ENCODE results near the gene SHC1.

The SHC1 gene

DNA sequence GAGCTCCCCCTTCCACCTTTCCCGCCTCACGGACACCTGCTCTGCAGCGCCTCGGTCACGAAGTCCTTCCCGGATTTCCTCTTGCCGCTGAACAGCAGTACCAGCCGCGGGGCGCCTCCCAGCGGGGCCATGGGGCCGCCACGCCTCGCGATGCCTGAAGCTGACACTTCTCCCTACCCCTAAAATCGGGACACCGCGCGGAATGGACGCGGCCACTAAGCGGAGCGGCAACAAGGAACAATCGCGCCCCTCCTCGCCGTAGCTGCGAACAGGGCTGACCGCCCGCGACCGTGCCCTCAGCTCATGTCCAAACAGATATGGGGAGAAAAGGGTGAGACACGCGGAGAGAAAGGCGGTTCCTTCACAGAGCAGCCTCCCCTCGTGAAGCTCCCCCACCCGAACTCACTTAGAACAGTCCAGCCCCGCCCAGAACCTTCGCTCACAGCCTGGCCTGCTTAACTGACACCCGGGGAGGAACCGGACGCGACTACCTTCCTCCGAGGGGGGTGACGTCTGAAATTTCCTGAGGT, 33.9 kb downstream of the SHC1 start, which contains the start of gene PMVK:
PMVK (minus strand) TSS at position 165 of the 530 bp plus-strand sequence; CDS start at position 131, 34 bp downstream.
- peak; percentile 92 for DNase-seq (ENCODE audit: extremely low read depth, low read depth)

DNA sequence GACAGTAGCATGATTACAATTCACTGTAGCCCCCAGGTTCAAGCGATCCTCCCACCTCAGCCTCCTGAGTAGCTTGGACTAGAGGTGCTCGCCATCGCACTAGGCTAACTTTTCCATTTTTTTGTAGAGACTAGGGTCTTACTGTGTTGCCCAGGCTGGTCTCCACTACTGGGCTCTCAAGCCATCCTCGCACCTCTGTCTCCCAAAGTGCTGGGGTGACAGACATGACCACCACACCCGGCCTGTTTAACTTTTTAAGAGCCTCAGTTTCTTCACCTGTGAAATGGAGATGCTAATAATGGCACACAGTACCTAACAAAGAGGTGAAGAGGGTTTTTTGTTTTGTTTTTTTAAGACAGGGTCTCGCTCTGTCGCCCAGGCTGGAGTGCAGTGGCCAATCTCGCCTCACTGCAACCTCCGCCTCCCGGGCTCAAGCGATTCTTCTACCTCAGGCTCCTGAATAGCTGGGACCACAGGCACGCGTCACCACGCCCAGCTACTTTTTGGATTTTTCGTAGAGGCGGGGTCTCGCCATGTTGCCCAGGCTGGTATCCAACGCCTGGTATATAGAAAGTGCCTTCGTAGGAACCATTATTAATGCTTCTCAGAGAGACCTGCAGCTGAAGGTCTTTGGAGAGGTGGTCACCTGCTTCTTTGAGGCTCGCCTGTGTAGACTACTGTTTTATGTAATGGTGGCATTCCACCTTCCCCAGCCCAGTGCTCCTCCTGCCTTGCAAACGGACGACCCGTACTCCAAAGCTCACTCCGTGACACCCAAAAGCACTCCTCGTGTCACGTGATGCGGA, 34.6 kb downstream of the SHC1 start:
- DNase-seq (ENCODE audit: extremely low read depth, low read depth): no peak
- TF ChIP-seq, protein P1, sequence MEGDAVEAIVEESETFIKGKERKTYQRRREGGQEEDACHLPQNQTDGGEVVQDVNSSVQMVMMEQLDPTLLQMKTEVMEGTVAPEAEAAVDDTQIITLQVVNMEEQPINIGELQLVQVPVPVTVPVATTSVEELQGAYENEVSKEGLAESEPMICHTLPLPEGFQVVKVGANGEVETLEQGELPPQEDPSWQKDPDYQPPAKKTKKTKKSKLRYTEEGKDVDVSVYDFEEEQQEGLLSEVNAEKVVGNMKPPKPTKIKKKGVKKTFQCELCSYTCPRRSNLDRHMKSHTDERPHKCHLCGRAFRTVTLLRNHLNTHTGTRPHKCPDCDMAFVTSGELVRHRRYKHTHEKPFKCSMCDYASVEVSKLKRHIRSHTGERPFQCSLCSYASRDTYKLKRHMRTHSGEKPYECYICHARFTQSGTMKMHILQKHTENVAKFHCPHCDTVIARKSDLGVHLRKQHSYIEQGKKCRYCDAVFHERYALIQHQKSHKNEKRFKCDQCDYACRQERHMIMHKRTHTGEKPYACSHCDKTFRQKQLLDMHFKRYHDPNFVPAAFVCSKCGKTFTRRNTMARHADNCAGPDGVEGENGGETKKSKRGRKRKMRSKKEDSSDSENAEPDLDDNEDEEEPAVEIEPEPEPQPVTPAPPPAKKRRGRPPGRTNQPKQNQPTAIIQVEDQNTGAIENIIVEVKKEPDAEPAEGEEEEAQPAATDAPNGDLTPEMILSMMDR (IDR thresholded peaks at IDR 0.05; ENCODE audit: low read depth, low read length): no peak

More for the DNA sequence above, 33.9 kb downstream of the SHC1 start, which contains the start of gene PMVK:
- TF ChIP-seq, protein P1 (IDR thresholded peaks at IDR 0.05; ENCODE audit: low read depth, low read length): peak; percentile 32

DNA sequence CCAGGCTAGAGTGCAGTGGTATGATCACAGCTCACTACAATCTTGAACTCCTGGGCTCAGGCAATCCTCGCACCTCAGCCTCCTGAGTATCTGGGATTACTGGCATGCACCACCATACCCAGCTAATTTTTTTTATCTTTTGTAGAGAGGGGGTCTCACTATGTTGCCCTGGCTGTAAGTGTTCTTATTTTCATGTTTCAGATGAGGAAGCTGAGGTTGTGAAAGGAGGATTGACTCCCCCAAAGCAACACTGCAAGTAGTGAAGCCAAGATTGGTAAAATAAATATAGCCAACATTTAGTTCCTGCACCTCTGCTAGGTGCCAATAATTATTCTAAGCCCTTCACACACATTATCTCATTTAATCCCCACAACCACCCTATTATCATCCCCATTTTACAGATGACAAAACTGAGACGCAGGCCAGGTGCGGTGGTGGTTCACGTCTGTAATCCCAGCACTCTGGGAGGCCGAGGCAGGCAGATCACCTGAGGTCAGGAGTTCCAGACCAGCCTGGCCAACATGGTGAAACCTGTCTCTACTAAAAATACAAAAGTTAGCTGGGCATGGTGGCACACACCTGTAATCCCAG, 36.1 kb downstream of the SHC1 start:
- TF ChIP-seq, protein P1 (IDR thresholded peaks at IDR 0.05; ENCODE audit: low read depth, low read length): no peak

DNA sequence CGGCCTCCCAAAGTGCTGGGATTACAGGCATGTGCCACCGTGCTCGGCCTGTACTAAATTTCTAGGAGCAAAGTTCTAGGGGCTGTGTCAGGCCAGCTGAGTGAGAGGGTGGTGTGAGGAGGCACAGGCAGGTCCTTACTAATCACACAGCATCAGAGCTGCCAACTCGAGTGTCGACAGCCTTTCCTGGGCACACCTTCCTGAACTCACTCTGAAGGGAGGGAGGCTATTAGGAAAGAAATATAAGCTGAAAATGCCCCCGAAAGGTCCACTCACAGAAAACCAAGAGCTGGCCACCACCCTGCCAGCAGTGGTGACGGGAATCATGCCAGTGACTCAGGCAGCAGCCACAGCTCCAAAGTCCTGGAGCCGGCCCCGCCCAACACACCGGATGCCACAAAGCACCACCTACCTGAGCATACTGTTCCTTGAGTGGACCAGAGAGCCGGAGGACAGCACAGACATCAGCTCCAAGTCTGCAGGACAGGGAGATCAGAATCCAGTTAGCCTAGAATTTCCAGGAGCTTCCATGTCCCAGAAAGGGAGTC, 38.5 kb downstream of the SHC1 start:
- DNase-seq (ENCODE audit: extremely low read depth, low read depth): no peak
- TF ChIP-seq, protein P1 (IDR thresholded peaks at IDR 0.05; ENCODE audit: low read depth, low read length): no peak

More for the DNA sequence above, 36.1 kb downstream of the SHC1 start:
- no peak for DNase-seq (ENCODE audit: extremely low read depth, low read depth)

DNA sequence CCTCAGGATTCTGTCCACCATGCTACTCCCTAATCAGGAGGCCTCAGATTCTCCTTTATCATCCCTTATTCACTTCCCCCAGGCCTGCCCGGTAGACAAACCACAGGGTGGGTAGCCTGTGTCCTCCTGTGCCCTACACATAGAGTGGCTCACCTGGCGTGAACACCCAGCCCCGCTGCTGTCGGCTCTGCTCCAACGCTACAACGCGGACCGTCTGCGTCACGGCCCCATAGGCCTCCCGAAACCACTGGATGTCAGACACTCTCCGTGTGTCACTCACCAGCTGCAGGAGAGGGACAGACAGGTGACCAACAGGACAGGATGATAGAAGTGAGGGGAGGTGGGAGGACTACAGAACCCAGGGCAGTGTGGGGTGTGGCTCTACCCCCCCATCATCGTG, 44.3 kb downstream of the SHC1 start:
- TF ChIP-seq, protein P1 (IDR thresholded peaks at IDR 0.05; ENCODE audit: low read depth, low read length): no peak
- DNase-seq (ENCODE audit: extremely low read depth, low read depth): no peak

DNA sequence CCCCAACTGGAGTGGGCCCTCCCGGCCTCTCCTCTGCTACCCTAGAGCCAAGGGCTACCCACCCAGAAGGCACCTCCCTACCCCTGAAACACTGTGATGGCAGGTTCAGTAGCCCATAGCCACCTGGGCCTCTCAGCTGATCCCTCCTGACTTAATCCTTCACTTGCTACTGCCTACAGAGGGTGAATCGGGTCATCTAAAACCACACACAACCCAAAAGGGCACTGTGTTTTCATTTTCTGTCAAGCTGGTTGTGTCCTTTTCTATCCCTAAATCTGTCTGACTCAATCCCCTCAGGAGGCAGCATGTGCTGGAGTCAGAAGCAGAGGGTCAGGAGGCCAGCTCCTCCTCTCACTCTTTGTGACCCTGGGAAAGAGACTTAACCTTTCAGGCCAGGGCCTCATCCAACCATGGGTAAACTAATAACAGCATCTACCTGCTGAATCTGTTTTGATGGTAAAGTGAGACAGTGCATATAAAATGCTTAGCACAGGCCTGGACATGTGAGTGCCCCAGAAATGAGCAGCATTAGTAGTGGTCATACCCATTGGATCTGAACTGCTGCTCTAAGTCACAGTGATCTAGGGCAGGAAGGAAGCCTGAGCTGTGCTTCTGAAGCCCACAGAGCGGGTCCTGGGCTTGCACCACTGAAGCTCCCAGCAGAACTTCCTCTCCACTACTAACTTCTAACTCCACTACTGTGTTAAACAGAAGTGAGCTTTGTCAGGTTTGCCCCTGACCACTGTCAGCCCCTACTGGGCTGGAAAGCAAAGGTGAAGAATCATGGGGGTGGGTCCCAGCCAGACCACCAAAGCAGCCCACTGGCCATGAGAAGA, 45.0 kb downstream of the SHC1 start:
- TF ChIP-seq, protein P1 (IDR thresholded peaks at IDR 0.05; ENCODE audit: low read depth, low read length): no peak
- no peak for DNase-seq (ENCODE audit: extremely low read depth, low read depth)
